Mesenchymal stem cell (in vitro differentiated cells and primary cell): ENCODE results near the gene RPS6KA2.

Experiments
- DNase-seq: peaks from one replicate; pipeline ENCODE4 v3.0.0-alpha.2; 2013
- H2AFZ ChIP-seq: one replicate; pipeline ENCODE4 v1.6.1; 2013; ENCODE audit warnings: low read depth, mild to moderate bottlenecking, control low read depth, inconsistent platforms, low read length, moderate library complexity
- H2AK5ac ChIP-seq: 2 replicates; pipeline ENCODE4 v1.6.1; 2013; ENCODE audit warnings: low read length, moderate library complexity, mild to moderate bottlenecking, inconsistent platforms; ENCODE audit not compliant: severe bottlenecking
- H2BK120ac ChIP-seq: one replicate; pipeline ENCODE4 v1.6.1; 2013; ENCODE audit warnings: low read depth, mild to moderate bottlenecking, inconsistent platforms, low read length, moderate library complexity
- H2BK12ac ChIP-seq, 2 experiments: one replicate each; pipeline ENCODE4 v1.6.1; 2013; ENCODE audit warnings: inconsistent platforms in 2 of 2, low read length in 2 of 2, mild to moderate bottlenecking in 2 of 2, moderate library complexity in 2 of 2, control low read depth in 1 of 2
- H2BK15ac ChIP-seq: one replicate; pipeline ENCODE4 v1.6.1; 2013; ENCODE audit warnings: mild to moderate bottlenecking, low read depth, inconsistent platforms; ENCODE audit not compliant: poor library complexity, severe bottlenecking
- H2BK5ac ChIP-seq: 2 replicates; pipeline ENCODE4 v1.6.1; 2013; ENCODE audit warnings: low read depth, mild to moderate bottlenecking, low read length, control low read depth, inconsistent platforms; ENCODE audit not compliant: poor library complexity, severe bottlenecking
- H3K14ac ChIP-seq, 2 experiments: one replicate each; pipeline ENCODE4 v1.6.1; 2013; ENCODE audit warnings: inconsistent platforms in 2 of 2, low read length in 2 of 2, control low read depth in 1 of 2, mild to moderate bottlenecking in 1 of 2, moderate library complexity in 1 of 2
- H3K18ac ChIP-seq, 2 experiments: one replicate each; pipeline ENCODE4 v1.6.1; 2013; ENCODE audit warnings: inconsistent platforms in 2 of 2, low read length in 2 of 2, control low read depth in 1 of 2, low read depth in 1 of 2, mild to moderate bottlenecking in 1 of 2
- H3K23ac ChIP-seq, 2 experiments: one replicate each; pipeline ENCODE4 v1.6.1; 2013; ENCODE audit warnings: inconsistent platforms in 2 of 2, low read length in 2 of 2, mild to moderate bottlenecking in 2 of 2, moderate library complexity in 2 of 2, control low read depth in 1 of 2
- H3K27ac ChIP-seq: 2 replicates; pipeline ENCODE4 v1.5.1; 2013; ENCODE audit warnings: mild to moderate bottlenecking, moderate library complexity, low read length, control low read depth, inconsistent platforms; ENCODE audit not compliant: poor library complexity, severe bottlenecking
- H3K27me3 ChIP-seq, 2 experiments: 2 replicates each; pipeline versions ENCODE4 v1.6.1 to v1.7.0; 2013; ENCODE audit warnings: low read length in 2 of 2, mild to moderate bottlenecking in 2 of 2, moderate library complexity in 2 of 2, control low read depth in 1 of 2, inconsistent platforms in 1 of 2; ENCODE audit not compliant: control insufficient read depth in 1 of 2, insufficient read depth in 1 of 2
- H3K36me3 ChIP-seq, 2 experiments: 2 replicates each; pipeline versions ENCODE4 v1.6.1 to v1.7.0; 2013; ENCODE audit warnings: low read length in 2 of 2, control low read depth in 1 of 2, inconsistent platforms in 1 of 2, low read depth in 1 of 2, mild to moderate bottlenecking in 1 of 2; ENCODE audit not compliant: insufficient read depth in 2 of 2, control insufficient read depth in 1 of 2
- H3K4ac ChIP-seq, 2 experiments: one replicate each; pipeline ENCODE4 v1.6.1; 2013; ENCODE audit warnings: inconsistent platforms in 2 of 2, low read length in 2 of 2, mild to moderate bottlenecking in 2 of 2, moderate library complexity in 2 of 2, control low read depth in 1 of 2, low read depth in 1 of 2
- H3K4me1 ChIP-seq: 2 replicates; pipeline ENCODE4 v1.6.1; 2013; ENCODE audit warnings: low read depth, low read length, control low read depth; ENCODE audit not compliant: control insufficient read depth, insufficient read depth
- H3K4me2 ChIP-seq: 2 replicates; pipeline ENCODE4 v1.6.1; 2013; ENCODE audit warnings: low read length, mild to moderate bottlenecking, inconsistent platforms; ENCODE audit not compliant: poor library complexity, severe bottlenecking
- H3K4me3 ChIP-seq, 2 experiments: 2 replicates each; pipeline versions ENCODE4 v1.5.1 to v1.7.0; 2013; ENCODE audit warnings: low read length in 2 of 2, mild to moderate bottlenecking in 2 of 2, control low read depth in 1 of 2, low read depth in 1 of 2; ENCODE audit not compliant: insufficient read depth in 1 of 2
- H3K79me1 ChIP-seq: replicated peaks from 2 replicates; pipeline ENCODE4 v1.6.1; 2013; ENCODE audit warnings: mild to moderate bottlenecking, control low read depth, low read length, inconsistent platforms; ENCODE audit not compliant: poor library complexity, severe bottlenecking
- H3K9ac ChIP-seq: 2 replicates; pipeline ENCODE4 v1.7.0; 2013; ENCODE audit warnings: mild to moderate bottlenecking, low read length, moderate library complexity
- H3K9me3 ChIP-seq: 2 replicates; pipeline ENCODE4 v1.7.0; 2013; ENCODE audit warnings: mild to moderate bottlenecking, low read length; ENCODE audit not compliant: control insufficient read depth
- H4K8ac ChIP-seq: one replicate; pipeline ENCODE4 v1.6.1; 2013; ENCODE audit warnings: inconsistent platforms, mild to moderate bottlenecking, low read length, moderate library complexity
- H4K91ac ChIP-seq: one replicate; pipeline ENCODE4 v1.6.1; 2013; ENCODE audit warnings: mild to moderate bottlenecking, low read length, inconsistent platforms
- WGBS: methylation state at CpG from one replicate; pipeline ENCODE4 v1.1.7; 2013; ENCODE audit warnings: mixed read lengths; 5-methylcytosine and 5-hydroxymethylcytosine counted together

Gene RPS6KA2

GRCh38 chr6:166662690-166663089, 35.6 kb upstream of the RPS6KA2 start:
- H2AFZ ChIP-seq: no peak overlapping the region
- WGBS: 95% methylated on average over 11 of the region's 11 CpGs
- no peak overlapping the region for H4K91ac ChIP-seq

GRCh38 chr6:166661327-166662085, 34.5 kb upstream of the RPS6KA2 start:
- Histone ChIP-seq H2BK12ac (no peak overlapping the region), H2BK120ac (no peak overlapping the region), H4K8ac (no peak overlapping the region), H3K27me3 (peaks cover 28 to 46% of the 10 kb centered on the region in 2 experiments), H3K4ac (no peak overlapping the region), H3K18ac (no peak overlapping the region), H3K27ac (no peak overlapping the region), H3K9ac (no peak overlapping the region), H2AFZ (no peak overlapping the region), H3K14ac (no peak overlapping the region), H3K36me3 (no peaks in the 10 kb centered on the region), H3K9me3 (no peaks in the 10 kb centered on the region), H2BK5ac (no peak overlapping the region), H3K4me3 (no peak overlapping the region), H2AK5ac (no peak overlapping the region), H4K91ac (no peak overlapping the region), H2BK15ac (no peak overlapping the region), H3K79me1 (no peaks in the 10 kb centered on the region), H3K4me2 (no peak overlapping the region), H3K4me1 (peaks cover 3% of the 10 kb centered on the region), H3K23ac (no peak overlapping the region)
- DNase-seq: no peak
- WGBS: 100% methylated on average over 6 of the region's 12 CpGs

More at GRCh38 chr6:166662690-166663089, 35.6 kb upstream of the RPS6KA2 start:
- Histone ChIP-seq H2BK12ac (no peak overlapping the region), H3K9ac (no peak overlapping the region), H3K36me3 (no peaks in the 10 kb centered on the region), H2BK120ac (no peak overlapping the region), H3K4me1 (no peaks in the 10 kb centered on the region), H4K8ac (no peak overlapping the region), H3K4ac (no peak overlapping the region), H3K4me3 (no peak overlapping the region), H3K27me3 (peaks cover 29 to 40% of the 10 kb centered on the region in 2 experiments), H2AK5ac (no peak overlapping the region), H2BK15ac (no peak overlapping the region), H3K9me3 (no peaks in the 10 kb centered on the region), H3K4me2 (no peak overlapping the region), H3K18ac (no peak overlapping the region), H3K14ac (no peak overlapping the region), H2BK5ac (no peak overlapping the region), H3K23ac (no peak overlapping the region), H3K79me1 (no peaks in the 10 kb centered on the region), H3K27ac (no peak overlapping the region)
- no peak for DNase-seq

- H4K8ac ChIP-seq: peak overlapping the region; percentile 31
- WGBS: 93% methylated on average over 3 of the region's 5 CpGs
- peaks cover 3% of the 10 kb centered on the region for H3K4me1 ChIP-seq
- no peak overlapping the region for H3K9ac ChIP-seq
- no peak overlapping the region for H3K4ac ChIP-seq
- H2BK15ac ChIP-seq: no peak overlapping the region
- H3K9me3 ChIP-seq: no peaks in the 10 kb centered on the region
- no peak overlapping the region for H2AK5ac ChIP-seq
- no peak overlapping the region for H2BK12ac ChIP-seq
- no peaks in the 10 kb centered on the region for H3K79me1 ChIP-seq
- H3K4me2 ChIP-seq: no peak overlapping the region
- no peak overlapping the region for H4K91ac ChIP-seq
- H2BK5ac ChIP-seq: no peak overlapping the region
- H3K4me3 ChIP-seq: no peak overlapping the region
- DNase-seq: no peak
- H2BK120ac ChIP-seq: no peak overlapping the region
- H3K14ac ChIP-seq: no peak overlapping the region
- no peak overlapping the region for H3K27ac ChIP-seq
- no peaks in the 10 kb centered on the region for H3K36me3 ChIP-seq
- H3K27me3 ChIP-seq: peaks cover 38 to 50% of the 10 kb centered on the region in 2 experiments
- H2AFZ ChIP-seq: no peak overlapping the region
- no peak overlapping the region for H3K18ac ChIP-seq
- H3K23ac ChIP-seq: no peak overlapping the region
These were observed 33.2 kb upstream of the RPS6KA2 start for GRCh38 chr6:166660157-166660688.

GRCh38 chr6:166659581-166659980, 32.5 kb upstream of the RPS6KA2 start:
- Histone ChIP-seq H2AFZ (no peak overlapping the region), H3K4me1 (peaks cover 3% of the 10 kb centered on the region), H2AK5ac (no peak overlapping the region), H3K9me3 (no peaks in the 10 kb centered on the region), H3K4me2 (no peak overlapping the region), H3K4ac (no peak overlapping the region), H3K79me1 (no peaks in the 10 kb centered on the region), H3K23ac (no peak overlapping the region), H2BK5ac (no peak overlapping the region), H3K36me3 (no peaks in the 10 kb centered on the region), H2BK15ac (no peak overlapping the region), H3K27me3 (peaks cover 34 to 53% of the 10 kb centered on the region in 2 experiments), H3K18ac (no peak overlapping the region), H3K27ac (no peak overlapping the region), H3K9ac (no peak overlapping the region), H4K91ac (no peak overlapping the region), H2BK12ac (no peak overlapping the region), H3K14ac (no peak overlapping the region), H3K4me3 (no peak overlapping the region), H4K8ac (no peak overlapping the region), H2BK120ac (no peak overlapping the region)
- WGBS: 93% methylated on average over 12 of the region's 13 CpGs
- DNase-seq: no peak
